Activated T-cell treated with anti-CD3 and anti-CD28 coated beads for 48 hours (primary cell): ENCODE results near the gene CCDC171.
A peak's percentile ranks its signal among the peaks of the same experiment; 100 is the strongest.
"Not testable (repeated sequence)": the region's sequence is repeated elsewhere in the genome, so short reads cannot be mapped to it uniquely, and the experiment has no call there.

Experiments used
- DNase-seq: peaks from one replicate; pipeline ENCODE4 v3.0.0-alpha.2; 2020; ENCODE audit warnings: low read depth

The CCDC171 gene

DNA sequence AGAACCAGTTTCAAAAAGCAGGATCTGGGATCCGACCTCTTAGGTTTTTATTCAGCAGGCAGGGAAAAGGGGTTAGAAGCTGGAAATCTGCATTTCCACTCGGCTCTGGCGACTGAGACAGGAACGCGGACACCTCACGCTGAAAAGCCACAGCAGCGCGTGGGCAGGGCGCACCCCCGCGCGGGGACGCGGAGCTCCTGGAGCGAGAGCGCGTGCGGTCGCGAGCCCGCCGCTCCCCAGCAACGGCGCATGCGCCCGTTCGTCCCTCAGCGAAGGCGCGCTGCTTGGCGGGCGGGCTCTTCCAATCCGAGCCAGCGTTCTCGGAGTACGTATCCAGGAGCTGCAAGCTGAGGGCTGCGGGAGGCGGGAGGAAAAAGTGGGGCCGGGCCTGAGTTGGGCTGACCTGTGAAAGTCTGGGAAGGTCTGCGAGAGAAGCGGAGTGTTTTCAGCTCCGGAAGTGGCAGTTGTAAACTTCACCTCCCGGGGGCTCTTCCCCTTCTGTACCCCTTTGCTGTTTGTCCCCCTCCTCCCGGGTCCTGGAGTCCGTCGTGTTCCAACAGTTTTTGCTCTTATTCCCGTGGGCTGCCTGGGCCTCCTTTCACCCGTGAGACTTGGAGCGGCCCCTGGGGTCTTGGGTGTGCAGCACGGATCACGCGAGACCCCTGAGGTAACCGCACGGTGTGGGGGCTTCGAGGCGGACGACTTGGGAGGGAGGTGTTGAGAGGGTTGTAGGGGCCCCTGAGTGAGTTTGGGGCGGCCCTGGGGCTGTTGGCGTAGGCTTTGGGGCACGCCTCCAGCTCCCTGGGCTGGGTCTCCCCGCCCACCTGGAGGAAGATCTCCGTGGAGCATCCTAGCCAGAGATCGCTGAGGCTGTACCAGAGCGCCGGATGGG is at the start of gene CCDC171:
Gene CCDC171 (plus strand): TSS at position 408 of the 892 bp plus-strand sequence. CDS start 11,046 bp downstream, outside the sequence.
- peak; percentile 85 for DNase-seq

DNA sequence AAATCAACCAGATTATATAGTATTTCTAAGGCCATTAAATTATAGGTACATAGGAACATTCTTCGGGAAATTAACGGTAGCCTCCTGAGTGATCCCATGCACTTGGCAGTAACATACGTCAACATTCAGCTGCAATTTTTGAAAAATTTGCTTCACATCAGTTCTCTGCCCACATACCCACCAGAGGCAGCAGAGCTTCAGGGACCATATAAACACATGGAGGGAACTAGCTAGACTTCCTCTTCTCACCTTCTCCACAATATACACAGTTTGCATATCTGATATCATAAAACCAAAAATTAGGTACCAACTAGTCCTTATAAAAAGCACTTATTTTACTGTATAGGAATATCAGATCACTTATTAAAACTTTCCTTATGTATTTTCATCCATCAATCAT is 46.9 kb upstream of the CCDC171 start:
- DNase-seq, result no peak

DNA sequence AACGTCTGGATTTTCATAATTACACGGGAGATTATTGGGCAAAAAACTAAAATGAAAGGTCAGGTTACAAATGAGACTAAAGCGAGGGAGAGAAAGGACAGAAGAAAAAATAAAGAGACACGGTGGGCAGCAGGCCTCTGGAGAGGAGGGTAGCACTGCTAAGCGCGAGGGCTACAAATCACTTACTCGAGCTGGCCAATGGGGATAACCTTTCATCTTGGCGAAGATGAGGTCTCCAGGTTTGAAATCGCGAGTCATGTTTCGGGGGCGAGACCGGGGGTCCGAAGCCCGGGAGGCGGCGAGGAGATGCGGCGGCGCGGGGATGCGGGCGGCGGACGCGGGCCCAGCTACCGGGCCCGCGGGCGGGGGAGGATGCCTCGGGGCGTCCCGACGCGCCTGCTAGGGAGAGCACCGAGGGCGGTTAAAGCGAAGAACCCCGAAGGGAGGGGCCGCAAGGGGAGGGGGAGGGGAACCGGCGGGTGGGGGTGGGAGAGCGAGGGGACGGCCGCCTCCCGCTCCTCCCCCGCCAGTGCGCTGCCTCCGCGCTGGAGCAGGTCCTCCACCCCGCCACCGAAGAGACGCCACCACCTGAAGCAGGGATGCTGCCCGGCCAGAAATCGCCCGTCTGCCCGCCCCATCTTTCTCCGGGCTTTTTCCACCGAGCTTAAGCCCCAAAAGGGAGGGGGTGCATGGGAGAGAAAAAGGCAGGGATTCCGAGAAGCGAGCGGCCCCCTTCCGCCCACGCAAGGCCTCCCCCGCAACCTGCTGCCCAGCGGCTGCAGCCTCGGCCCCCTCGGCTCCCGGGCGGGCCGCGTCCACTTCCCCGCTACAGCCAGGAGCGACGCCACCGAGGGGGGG is 42.7 kb upstream of the CCDC171 start:
- peak; percentile 46 for DNase-seq

GRCh38 chr9:15510789-15511575 is 41.9 kb upstream of the CCDC171 start, which contains the start of gene PSIP1:
Gene PSIP1 (minus strand): TSS chr9:15510970. CDS start chr9:15510188, 782 bp downstream.
- DNase-seq, result peak; percentile 78

DNA sequence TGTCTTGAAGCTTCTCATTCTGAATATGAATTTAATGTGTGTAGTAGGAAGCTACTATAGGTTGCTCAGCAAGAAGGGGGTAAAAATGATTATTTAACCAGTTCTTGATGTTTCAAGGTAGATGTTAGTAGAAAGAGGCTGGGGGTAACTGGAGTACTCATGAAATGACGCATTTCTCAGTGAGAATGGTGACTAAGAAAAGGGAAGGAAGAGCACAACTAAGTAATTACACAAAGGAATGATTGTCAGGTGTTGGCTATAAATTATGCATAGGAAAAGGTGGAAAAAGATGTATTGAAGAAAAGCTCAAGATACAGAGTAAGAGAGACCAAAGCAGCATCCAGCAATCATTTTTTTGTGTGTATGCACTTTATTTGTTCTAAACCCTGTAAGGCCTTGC is 40.6 kb upstream of the CCDC171 start:
- DNase-seq, result no peak

DNA sequence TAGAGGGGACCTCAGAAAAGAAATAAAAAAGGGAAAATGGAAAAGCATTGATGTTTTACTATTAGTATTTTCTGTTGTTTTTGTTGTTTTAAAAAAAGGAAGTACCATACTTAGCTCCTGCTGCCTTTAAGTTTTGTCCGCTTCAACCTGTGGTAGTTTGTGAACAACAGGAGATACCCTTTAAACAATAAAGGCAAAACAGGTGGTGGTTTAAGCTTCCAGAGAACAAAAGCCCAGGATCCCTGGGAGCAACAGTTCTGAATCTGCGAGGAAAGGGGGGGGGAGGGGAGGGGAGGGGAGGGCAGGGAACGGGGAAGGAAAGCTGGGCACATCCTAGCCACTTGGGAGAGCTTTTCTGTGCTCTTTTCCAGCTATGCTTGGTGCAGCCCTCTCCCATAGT is 40.0 kb upstream of the CCDC171 start:
- no peak for DNase-seq

GRCh38 chr9:15513335-15513734 is 39.5 kb upstream of the CCDC171 start:
- no peak for DNase-seq

- DNase-seq, result no peak
These were observed 33.0 kb upstream of the CCDC171 start for GRCh38 chr9:15519831-15520230.

DNA sequence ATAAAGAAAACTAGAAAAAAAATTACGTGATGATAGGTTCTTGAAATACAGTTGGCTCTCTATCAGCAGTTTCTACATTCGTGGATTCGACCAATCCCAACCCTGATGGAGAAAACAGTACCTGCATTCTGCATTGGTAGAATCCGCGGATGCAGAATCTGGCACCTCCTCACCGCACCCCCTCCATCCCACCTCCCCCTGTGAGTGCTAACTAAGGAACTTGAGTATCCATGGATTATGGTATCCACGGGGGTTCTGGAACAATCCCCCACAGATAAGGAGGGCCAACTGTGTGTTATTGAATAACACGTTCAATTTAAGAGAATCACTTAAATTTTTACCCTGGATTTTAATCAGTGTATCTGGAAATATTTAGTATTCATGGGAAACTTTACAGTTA is 31.6 kb upstream of the CCDC171 start:
- no peak for DNase-seq

DNA sequence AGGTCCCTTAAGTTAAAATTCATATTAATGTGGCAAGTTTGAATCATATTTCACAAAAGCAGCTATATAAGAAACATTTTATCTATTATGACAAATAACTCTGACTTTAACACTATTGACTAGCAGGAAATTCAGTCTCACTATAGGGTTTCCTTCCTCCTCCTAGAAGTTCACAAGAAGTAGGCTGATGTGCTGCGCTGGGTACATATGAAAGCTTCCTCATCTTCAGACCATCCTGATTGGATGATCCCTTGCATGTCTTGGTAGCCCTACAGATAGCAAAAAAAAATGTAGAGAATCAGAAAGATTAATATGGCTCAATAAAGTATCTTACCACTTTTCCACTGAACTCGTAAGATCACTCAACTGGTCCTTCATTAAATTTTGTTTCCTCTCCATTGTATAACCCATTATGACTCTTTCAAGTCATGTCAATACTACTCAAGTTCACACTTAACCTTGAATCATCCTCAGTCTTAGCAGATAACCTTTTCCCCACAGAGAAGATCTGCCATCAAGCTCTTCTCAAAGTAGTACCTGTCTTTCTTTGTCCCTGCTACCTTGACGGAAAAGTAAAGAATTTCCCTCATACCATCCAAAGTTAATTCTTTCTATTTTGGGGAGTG is 30.6 kb upstream of the CCDC171 start:
- no peak for DNase-seq

GRCh38 chr9:15524845-15525455 is 27.9 kb upstream of the CCDC171 start:
- DNase-seq, result no peak

- no peak for DNase-seq
These were observed 26.9 kb upstream of the CCDC171 start for GRCh38 chr9:15525958-15526357.

DNA sequence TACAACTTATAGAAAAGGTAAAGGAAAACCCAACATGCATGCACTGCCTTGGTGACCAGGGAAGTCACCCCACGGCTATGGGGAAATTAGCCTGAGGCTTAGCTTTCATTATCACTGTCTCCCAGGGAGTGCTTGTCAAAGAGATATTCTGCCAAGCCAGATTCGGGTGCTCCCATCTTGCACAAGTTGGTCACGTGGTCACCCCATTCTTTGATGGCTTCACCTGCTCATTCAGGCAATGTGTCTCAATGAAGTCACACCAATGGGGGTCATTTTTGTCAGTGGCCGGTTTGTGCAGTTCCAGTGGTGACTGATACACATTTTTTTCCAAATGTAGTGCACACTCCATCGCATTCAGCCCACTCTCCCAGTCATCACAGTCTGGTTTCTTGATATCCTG is 25.8 kb upstream of the CCDC171 start:
- DNase-seq, result not testable (repeated sequence)

DNA sequence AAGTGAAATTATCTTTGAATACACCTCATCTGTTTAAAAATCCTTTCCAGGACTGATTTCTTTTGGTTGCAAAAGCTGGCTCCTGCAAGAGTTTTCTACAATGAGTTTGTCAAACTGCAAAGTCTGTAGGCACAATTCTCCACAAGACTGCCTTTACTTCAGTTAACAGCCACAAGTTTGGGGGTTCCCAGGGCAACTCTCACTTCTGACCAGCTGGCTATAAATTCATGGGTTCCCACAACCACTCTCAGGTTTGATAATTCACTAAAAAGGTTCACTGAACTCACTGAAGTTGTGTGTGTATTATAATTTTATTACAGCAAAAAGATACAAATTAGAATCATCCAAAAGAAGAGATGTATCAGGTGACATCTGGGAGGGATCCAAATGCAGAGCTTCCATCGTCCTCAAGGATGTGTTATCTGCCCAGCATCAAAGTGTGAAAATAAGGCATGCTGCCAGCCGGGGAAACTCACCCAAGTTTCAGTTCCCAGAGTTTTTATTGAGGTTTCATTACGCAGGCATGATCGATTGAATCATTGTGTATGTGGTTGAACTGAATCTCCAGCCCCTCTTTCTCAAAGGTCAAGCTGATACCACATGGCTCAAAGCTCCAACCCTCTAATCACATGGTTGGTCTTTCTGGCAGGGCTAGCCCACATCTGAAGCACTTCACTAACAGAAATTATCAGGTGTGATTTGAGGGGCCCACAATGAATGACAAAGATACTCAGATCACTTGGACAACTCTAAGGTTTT is 23.1 kb upstream of the CCDC171 start:
- DNase-seq, result no peak

DNA sequence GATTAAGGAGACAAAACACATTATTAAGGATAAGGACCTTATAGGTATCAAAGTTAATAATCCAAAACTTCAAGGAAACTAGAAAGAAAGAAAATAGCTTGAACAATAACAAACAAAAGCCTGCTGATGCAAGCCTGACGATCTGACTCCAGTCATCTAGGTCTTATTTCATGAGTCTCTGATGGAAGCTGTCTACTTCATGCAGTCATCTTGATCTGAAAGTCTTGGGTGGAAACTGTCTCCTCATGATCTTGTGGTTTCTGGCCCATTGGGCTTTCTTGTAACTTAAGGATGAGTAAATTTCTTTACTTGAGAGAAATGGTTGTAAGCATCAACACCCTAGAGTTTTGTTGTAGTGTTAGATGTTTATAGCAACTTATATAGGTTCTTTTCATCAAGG is 21.5 kb upstream of the CCDC171 start:
- no peak for DNase-seq

DNA sequence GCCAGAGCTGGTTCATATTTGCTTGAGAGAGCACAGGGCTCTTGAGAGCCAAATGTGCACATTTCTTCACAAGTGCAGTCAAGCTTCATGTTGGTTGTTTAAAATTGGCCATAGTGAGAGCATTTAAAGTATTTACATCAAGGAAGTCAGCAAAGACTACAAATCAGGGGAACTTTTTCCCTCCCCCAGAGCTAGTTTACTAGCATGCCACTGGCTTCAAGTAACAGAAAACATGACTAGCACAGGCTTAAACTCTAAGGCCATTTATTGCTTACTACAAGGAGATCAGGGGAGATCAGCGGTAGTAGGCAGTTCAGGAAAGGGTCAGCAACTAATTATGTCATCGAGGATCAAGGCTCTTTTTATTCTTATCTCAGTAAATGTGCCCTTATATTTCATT is 11.0 kb upstream of the CCDC171 start:
- no peak for DNase-seq

- DNase-seq, result no peak
These were observed 10.2 kb upstream of the CCDC171 start for GRCh38 chr9:15542624-15543023.

DNA sequence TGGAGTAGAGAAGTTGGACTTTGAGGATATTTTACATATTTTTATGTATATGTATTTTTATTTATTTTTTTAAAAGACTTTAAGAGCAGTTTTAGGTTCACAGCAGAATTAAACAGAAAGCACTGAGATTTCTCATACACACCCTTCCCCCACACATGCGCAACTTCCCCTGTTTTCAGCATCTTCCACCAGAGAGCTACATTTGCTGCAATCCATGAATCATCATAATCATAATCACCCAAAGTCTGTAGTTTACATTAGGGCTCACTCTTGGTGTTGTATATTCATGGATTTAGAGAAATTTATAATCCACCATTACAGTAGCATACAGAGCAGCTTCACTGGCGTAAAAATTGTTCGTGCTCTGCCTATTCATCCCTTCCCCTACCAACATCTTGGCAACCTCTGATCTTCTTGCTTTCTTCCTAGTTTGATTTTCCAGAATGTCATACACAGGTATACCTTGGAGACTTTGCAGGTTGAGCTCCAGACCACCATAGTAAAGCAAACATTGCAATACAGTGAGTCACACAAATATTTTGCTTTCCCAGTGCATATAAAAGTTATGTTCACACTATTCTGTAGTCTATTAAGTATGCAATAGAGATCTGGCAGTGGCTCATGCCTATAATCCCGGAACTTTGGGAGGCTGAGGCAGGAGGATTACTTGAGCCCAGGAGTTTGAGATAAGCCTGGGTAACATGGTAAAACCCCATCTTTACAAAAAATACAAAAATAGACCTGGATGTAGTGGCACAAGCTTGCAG is 9.6 kb upstream of the CCDC171 start:
- no peak for DNase-seq

DNA sequence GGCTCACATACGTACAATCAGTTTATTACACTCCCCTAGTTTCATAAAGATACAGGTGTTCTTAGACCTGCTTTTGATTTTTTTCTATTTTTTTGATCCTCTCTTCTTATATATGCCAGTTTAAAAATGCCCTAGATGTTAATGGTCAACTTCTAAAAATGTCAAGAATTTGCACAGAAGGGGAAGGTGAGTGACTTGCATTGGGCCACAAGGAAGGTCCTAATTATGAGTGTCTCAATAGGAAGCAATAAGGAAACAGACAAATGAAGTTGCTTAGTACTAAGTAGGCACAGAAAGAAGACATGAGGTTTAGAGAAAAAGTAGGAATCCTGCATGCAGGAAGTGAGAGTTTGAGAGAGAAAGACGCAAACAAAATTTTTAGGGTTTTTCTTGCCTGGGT is 3.2 kb upstream of the CCDC171 start:
- DNase-seq, result no peak

DNA sequence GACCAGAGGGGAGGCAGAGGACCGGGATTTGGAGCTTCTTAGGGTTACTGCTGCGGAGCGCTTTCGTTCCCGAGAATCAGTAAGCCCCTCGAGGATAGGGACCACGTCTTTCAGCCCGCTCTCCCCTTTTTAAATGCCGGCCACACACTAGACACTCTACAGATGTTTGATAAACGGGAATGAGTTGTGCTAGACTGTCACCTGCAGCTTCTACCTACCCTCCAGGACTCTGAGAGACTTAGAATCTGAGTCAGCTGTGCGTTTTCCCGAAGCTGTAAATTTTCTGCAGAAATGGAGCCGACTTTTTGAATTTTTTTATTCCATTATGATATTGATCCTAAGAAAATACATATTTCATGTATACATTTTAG is 670 bp downstream of the CCDC171 start:
- no peak for DNase-seq
